ENCODE data around the gene SEPTIN12.

The SEPTIN12 gene

GRCh38 chr16:4787627-4788482, at the start of gene SEPTIN12:
Gene SEPTIN12 (minus strand): TSS chr16:4788345. CDS start chr16:4787645, 700 bp downstream.
- no peaks in the 10 kb centered on the region for H3K27me3 ChIP-seq (ENCODE audit: control insufficient read depth, insufficient read depth, low read length)
- H3K9me3 ChIP-seq (ENCODE audit: control insufficient read depth, insufficient read depth, low read length), result no peaks in the 10 kb centered on the region
- H3K9ac ChIP-seq (ENCODE audit: low read depth, low read length), result peak within 1 kb of the TSS; percentile 60
- H3K4me3 ChIP-seq (ENCODE audit: low read depth, low read length), result no peak within 1 kb of the TSS
- H3K4me1 ChIP-seq (ENCODE audit: control insufficient read depth, insufficient read depth, low read length), result peaks cover 2% of the 10 kb centered on the region
- no peaks in the 10 kb centered on the region for H3K36me3 ChIP-seq (ENCODE audit: control insufficient read depth, insufficient read depth, low read length)

GRCh38 chr16:4836727-4837126, 48.6 kb upstream of the SEPTIN12 start:
- Histone ChIP-seq H3K9ac (ENCODE audit: low read depth, low read length) (no peak overlapping the region), H3K4me3 (ENCODE audit: low read depth, low read length) (no peak overlapping the region), H3K27me3 (ENCODE audit: control insufficient read depth, insufficient read depth, low read length) (no peaks in the 10 kb centered on the region), H3K4me1 (ENCODE audit: control insufficient read depth, insufficient read depth, low read length) (no peaks in the 10 kb centered on the region), H3K36me3 (ENCODE audit: control insufficient read depth, insufficient read depth, low read length) (peaks cover 25% of the 10 kb centered on the region), H3K9me3 (ENCODE audit: control insufficient read depth, insufficient read depth, low read length) (no peaks in the 10 kb centered on the region)

GRCh38 chr16:4833584-4833983, 45.4 kb upstream of the SEPTIN12 start:
- Histone ChIP-seq H3K27me3 (ENCODE audit: control insufficient read depth, insufficient read depth, low read length) (no peaks in the 10 kb centered on the region), H3K4me1 (ENCODE audit: control insufficient read depth, insufficient read depth, low read length) (no peaks in the 10 kb centered on the region), H3K36me3 (ENCODE audit: control insufficient read depth, insufficient read depth, low read length) (peaks cover 23% of the 10 kb centered on the region), H3K9ac (ENCODE audit: low read depth, low read length) (no peak overlapping the region), H3K4me3 (ENCODE audit: low read depth, low read length) (no peak overlapping the region), H3K9me3 (ENCODE audit: control insufficient read depth, insufficient read depth, low read length) (no peaks in the 10 kb centered on the region)

- Histone ChIP-seq H3K4me1 (ENCODE audit: control insufficient read depth, insufficient read depth, low read length) (no peaks in the 10 kb centered on the region), H3K9ac (ENCODE audit: low read depth, low read length) (no peak overlapping the region), H3K9me3 (ENCODE audit: control insufficient read depth, insufficient read depth, low read length) (no peaks in the 10 kb centered on the region), H3K36me3 (ENCODE audit: control insufficient read depth, insufficient read depth, low read length) (peaks cover 23% of the 10 kb centered on the region), H3K27me3 (ENCODE audit: control insufficient read depth, insufficient read depth, low read length) (no peaks in the 10 kb centered on the region), H3K4me3 (ENCODE audit: low read depth, low read length) (no peak overlapping the region)
Observed at GRCh38 chr16:4832698-4833343, 44.7 kb upstream of the SEPTIN12 start.

- Histone ChIP-seq H3K4me1 (ENCODE audit: control insufficient read depth, insufficient read depth, low read length) (no peaks in the 10 kb centered on the region), H3K36me3 (ENCODE audit: control insufficient read depth, insufficient read depth, low read length) (peaks cover 30% of the 10 kb centered on the region)
Observed at GRCh38 chr16:4831616-4832015, 43.5 kb upstream of the SEPTIN12 start.

GRCh38 chr16:4830408-4830807, 42.3 kb upstream of the SEPTIN12 start:
- Histone ChIP-seq H3K4me3 (ENCODE audit: low read depth, low read length) (no peak overlapping the region), H3K4me1 (ENCODE audit: control insufficient read depth, insufficient read depth, low read length) (no peaks in the 10 kb centered on the region), H3K36me3 (ENCODE audit: control insufficient read depth, insufficient read depth, low read length) (peaks cover 33% of the 10 kb centered on the region), H3K9me3 (ENCODE audit: control insufficient read depth, insufficient read depth, low read length) (no peaks in the 10 kb centered on the region), H3K27me3 (ENCODE audit: control insufficient read depth, insufficient read depth, low read length) (no peaks in the 10 kb centered on the region), H3K9ac (ENCODE audit: low read depth, low read length) (no peak overlapping the region)

More at GRCh38 chr16:4831616-4832015, 43.5 kb upstream of the SEPTIN12 start:
- H3K9me3 ChIP-seq (ENCODE audit: control insufficient read depth, insufficient read depth, low read length), result no peaks in the 10 kb centered on the region
- no peaks in the 10 kb centered on the region for H3K27me3 ChIP-seq (ENCODE audit: control insufficient read depth, insufficient read depth, low read length)
- H3K9ac ChIP-seq (ENCODE audit: low read depth, low read length), result no peak overlapping the region
- H3K4me3 ChIP-seq (ENCODE audit: low read depth, low read length), result no peak overlapping the region

- Histone ChIP-seq H3K9ac (ENCODE audit: low read depth, low read length) (no peak overlapping the region), H3K4me1 (ENCODE audit: control insufficient read depth, insufficient read depth, low read length) (no peaks in the 10 kb centered on the region), H3K4me3 (ENCODE audit: low read depth, low read length) (no peak overlapping the region), H3K36me3 (ENCODE audit: control insufficient read depth, insufficient read depth, low read length) (peaks cover 43% of the 10 kb centered on the region), H3K9me3 (ENCODE audit: control insufficient read depth, insufficient read depth, low read length) (no peaks in the 10 kb centered on the region), H3K27me3 (ENCODE audit: control insufficient read depth, insufficient read depth, low read length) (no peaks in the 10 kb centered on the region)
Observed at GRCh38 chr16:4828567-4829321, 40.6 kb upstream of the SEPTIN12 start.

GRCh38 chr16:4826980-4827379, 38.8 kb upstream of the SEPTIN12 start:
- Histone ChIP-seq H3K36me3 (ENCODE audit: control insufficient read depth, insufficient read depth, low read length) (peaks cover 49% of the 10 kb centered on the region), H3K9me3 (ENCODE audit: control insufficient read depth, insufficient read depth, low read length) (no peaks in the 10 kb centered on the region), H3K9ac (ENCODE audit: low read depth, low read length) (no peak overlapping the region), H3K4me3 (ENCODE audit: low read depth, low read length) (no peak overlapping the region), H3K4me1 (ENCODE audit: control insufficient read depth, insufficient read depth, low read length) (no peaks in the 10 kb centered on the region), H3K27me3 (ENCODE audit: control insufficient read depth, insufficient read depth, low read length) (no peaks in the 10 kb centered on the region)

GRCh38 chr16:4826526-4826925, 38.4 kb upstream of the SEPTIN12 start:
- Histone ChIP-seq H3K4me3 (ENCODE audit: low read depth, low read length) (no peak overlapping the region), H3K36me3 (ENCODE audit: control insufficient read depth, insufficient read depth, low read length) (peaks cover 50% of the 10 kb centered on the region), H3K4me1 (ENCODE audit: control insufficient read depth, insufficient read depth, low read length) (no peaks in the 10 kb centered on the region), H3K9me3 (ENCODE audit: control insufficient read depth, insufficient read depth, low read length) (no peaks in the 10 kb centered on the region), H3K27me3 (ENCODE audit: control insufficient read depth, insufficient read depth, low read length) (no peaks in the 10 kb centered on the region), H3K9ac (ENCODE audit: low read depth, low read length) (no peak overlapping the region)

- no peak overlapping the region for H3K9ac ChIP-seq (ENCODE audit: low read depth, low read length)
- H3K27me3 ChIP-seq (ENCODE audit: control insufficient read depth, insufficient read depth, low read length), result no peaks in the 10 kb centered on the region
- no peaks in the 10 kb centered on the region for H3K4me1 ChIP-seq (ENCODE audit: control insufficient read depth, insufficient read depth, low read length)
- H3K9me3 ChIP-seq (ENCODE audit: control insufficient read depth, insufficient read depth, low read length), result no peaks in the 10 kb centered on the region
- H3K4me3 ChIP-seq (ENCODE audit: low read depth, low read length), result no peak overlapping the region
- H3K36me3 ChIP-seq (ENCODE audit: control insufficient read depth, insufficient read depth, low read length), result peaks cover 45% of the 10 kb centered on the region
Observed at GRCh38 chr16:4825196-4825595, 37.1 kb upstream of the SEPTIN12 start.

- Histone ChIP-seq H3K9me3 (ENCODE audit: control insufficient read depth, insufficient read depth, low read length) (no peaks in the 10 kb centered on the region), H3K4me3 (ENCODE audit: low read depth, low read length) (no peak overlapping the region), H3K36me3 (ENCODE audit: control insufficient read depth, insufficient read depth, low read length) (peaks cover 41% of the 10 kb centered on the region), H3K4me1 (ENCODE audit: control insufficient read depth, insufficient read depth, low read length) (no peaks in the 10 kb centered on the region), H3K27me3 (ENCODE audit: control insufficient read depth, insufficient read depth, low read length) (no peaks in the 10 kb centered on the region), H3K9ac (ENCODE audit: low read depth, low read length) (no peak overlapping the region)
Observed at GRCh38 chr16:4820652-4821051, 32.5 kb upstream of the SEPTIN12 start.

All from iPS-15b (cell line).